Astrocyte of the hippocampus (primary cell): ENCODE data around the gene TNIK.
"Not testable (repeated sequence)": the region's sequence is repeated elsewhere in the genome, so short reads cannot be mapped to it uniquely, and the experiment has no call there.

Source experiments
- DNase-seq: peaks from one replicate; pipeline ENCODE4 v3.0.0; 2011; ENCODE audit warnings: low read depth, low spot score

TNIK gene

GRCh38 chr3:171311784-171312183 is 148.4 kb downstream of the TNIK start:
- no peak for DNase-seq

GRCh38 chr3:171309906-171310359 is 150.3 kb downstream of the TNIK start:
- DNase-seq = peak; percentile 65

GRCh38 chr3:171307988-171308387 is 152.2 kb downstream of the TNIK start:
- DNase-seq = no peak

GRCh38 chr3:171307046-171307585 is 153.1 kb downstream of the TNIK start:
- no peak for DNase-seq

GRCh38 chr3:171306631-171307030 is 153.6 kb downstream of the TNIK start:
- peak; percentile 97 for DNase-seq

- not testable (repeated sequence) for DNase-seq
These were observed 154.4 kb downstream of the TNIK start for GRCh38 chr3:171305823-171306222.

- not testable (repeated sequence) for DNase-seq
These were observed 155.7 kb downstream of the TNIK start for GRCh38 chr3:171304498-171304897.

- DNase-seq = not testable (repeated sequence)
These were observed 156.2 kb downstream of the TNIK start for GRCh38 chr3:171304017-171304416.

GRCh38 chr3:171301998-171302397 is 158.2 kb downstream of the TNIK start:
- no peak for DNase-seq

- no peak for DNase-seq
These were observed 159.2 kb downstream of the TNIK start for GRCh38 chr3:171301002-171301401.

- DNase-seq = no peak
These were observed 162.3 kb downstream of the TNIK start for GRCh38 chr3:171297951-171298350.

GRCh38 chr3:171297207-171297606 is 163.0 kb downstream of the TNIK start:
- no peak for DNase-seq

GRCh38 chr3:171295484-171296373 is 164.5 kb downstream of the TNIK start:
- no peak for DNase-seq

- DNase-seq = no peak
These were observed 166.9 kb downstream of the TNIK start for GRCh38 chr3:171293142-171293782.

GRCh38 chr3:171290680-171291079 is 169.5 kb downstream of the TNIK start:
- DNase-seq = no peak

GRCh38 chr3:171289291-171289690 is 170.9 kb downstream of the TNIK start:
- DNase-seq = no peak

GRCh38 chr3:171287761-171288160 is 172.4 kb downstream of the TNIK start:
- not testable (repeated sequence) for DNase-seq

- no peak for DNase-seq
These were observed 173.5 kb downstream of the TNIK start for GRCh38 chr3:171286580-171287249.

GRCh38 chr3:171285287-171285686 is 174.9 kb downstream of the TNIK start:
- no peak for DNase-seq

GRCh38 chr3:171284308-171285075 is 175.7 kb downstream of the TNIK start:
- peak; percentile 95 for DNase-seq

- DNase-seq = no peak
These were observed 176.4 kb downstream of the TNIK start for GRCh38 chr3:171283848-171284222.
